Activated CD8-positive, alpha-beta memory T cell treated with anti-CD3 and anti-CD28 coated beads, Interleukin-2, amount 50 U/mL, for 1 hour (primary cell): ENCODE data around the gene ROCK2.
"Not testable (repeated sequence)": the region's sequence is repeated elsewhere in the genome, so short reads cannot be mapped to it uniquely, and the experiment has no call there.

Experiments used
- DNase-seq: peaks from one replicate; pipeline ENCODE4 v3.0.0-alpha.2; 2020; ENCODE audit errors: extremely low read depth

The ROCK2 gene

DNA sequence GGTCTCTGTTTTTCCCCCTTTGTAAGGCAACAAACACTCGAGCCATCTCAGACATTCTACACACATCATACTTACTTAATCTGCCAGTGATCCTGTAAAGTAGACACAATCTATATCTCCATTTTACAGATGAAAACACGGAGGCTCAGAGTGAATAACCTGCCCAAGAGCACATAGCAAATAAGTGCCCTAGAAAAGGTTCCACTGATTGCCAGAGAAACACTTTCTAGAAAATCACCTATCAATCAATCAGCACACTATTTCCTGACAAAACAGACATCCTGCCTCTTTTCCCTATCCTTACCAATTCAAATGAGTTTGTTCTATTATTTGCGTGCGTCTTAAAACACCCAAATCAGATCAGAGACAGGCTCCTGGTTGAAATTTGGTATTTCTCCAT lies 165.2 kb downstream of the ROCK2 start:
- no peak for DNase-seq

DNA sequence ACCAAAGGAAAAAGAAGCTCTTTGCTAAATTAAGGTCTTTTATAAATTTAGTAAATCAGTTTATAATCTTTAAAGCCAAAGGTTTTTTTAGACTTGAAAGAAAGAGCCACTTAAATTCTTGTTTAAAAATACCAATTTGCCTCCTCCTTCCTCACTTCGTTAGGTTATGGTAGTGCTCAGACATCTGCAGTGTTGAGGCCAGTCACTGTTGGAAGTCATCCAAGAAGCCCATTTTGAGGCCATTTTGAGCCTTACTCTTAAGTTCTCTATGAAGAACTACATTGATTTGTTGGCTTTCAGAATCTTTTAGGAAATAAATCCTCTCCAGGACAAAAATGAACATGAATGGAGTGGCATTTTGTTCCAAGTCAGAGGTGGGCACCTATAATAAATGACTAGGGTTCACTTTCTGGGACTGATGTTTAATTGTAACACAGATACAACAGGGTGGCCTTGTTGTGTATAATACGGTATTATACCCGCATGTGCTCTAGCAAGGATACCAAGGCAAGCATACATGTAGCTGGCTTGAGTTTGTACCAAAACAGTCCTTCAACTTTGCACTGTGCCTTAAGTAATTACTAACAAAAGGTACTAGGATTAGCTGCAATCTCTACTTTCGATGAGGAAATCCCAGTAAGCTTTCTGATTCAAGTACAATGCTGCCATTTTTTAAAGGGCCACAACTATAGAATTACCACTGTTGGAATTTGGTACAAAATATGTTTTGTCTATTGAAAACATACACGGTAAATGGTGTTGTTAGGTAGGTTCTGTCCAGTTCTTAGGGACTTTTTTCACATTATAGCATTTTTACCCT lies 166.4 kb downstream of the ROCK2 start:
- no peak for DNase-seq

DNA sequence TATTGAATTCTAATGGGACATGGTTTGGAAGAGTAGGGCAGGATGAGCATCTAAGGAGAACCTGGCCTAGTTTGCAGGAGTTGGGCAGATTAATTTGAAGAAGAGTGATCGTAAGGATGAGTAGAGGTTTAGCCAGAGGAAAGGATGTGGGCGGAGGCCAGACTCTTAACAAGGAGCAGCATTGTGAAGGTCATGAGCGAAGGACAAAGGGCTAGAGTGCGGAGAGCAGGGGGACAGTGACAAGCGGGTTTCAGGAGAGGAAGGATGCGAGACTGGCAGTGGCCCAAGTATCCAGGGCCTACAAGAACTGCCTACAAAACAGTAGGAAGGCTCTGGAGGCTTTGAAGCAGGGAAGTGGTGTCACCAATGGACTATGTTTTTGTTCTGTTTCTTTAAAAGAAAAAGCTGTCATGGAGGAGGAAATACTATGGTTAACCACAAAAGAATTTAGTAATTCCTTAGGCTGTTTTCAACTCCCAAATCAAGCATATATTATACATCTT lies 169.1 kb downstream of the ROCK2 start:
- no peak for DNase-seq

DNA sequence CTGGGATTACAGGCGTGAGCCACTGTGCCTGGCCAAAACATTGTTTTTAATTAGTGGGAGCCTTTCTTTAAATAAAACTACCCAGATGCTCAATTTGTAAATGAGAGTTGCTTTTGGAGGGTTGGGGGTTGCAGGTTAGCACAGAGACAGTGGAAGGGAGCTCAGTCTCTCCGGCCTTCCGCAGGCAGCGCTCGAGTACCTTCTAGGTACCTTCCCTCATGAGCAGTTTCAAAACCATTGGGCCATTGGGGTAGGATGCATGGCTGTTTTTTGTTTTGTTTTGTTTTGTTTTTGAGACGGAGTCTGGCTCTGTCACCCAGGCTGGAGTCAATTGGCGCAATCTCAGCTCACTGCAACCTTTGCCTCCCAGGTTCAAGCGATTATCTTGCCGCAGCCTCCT lies 170.2 kb downstream of the ROCK2 start:
- no peak for DNase-seq

DNA sequence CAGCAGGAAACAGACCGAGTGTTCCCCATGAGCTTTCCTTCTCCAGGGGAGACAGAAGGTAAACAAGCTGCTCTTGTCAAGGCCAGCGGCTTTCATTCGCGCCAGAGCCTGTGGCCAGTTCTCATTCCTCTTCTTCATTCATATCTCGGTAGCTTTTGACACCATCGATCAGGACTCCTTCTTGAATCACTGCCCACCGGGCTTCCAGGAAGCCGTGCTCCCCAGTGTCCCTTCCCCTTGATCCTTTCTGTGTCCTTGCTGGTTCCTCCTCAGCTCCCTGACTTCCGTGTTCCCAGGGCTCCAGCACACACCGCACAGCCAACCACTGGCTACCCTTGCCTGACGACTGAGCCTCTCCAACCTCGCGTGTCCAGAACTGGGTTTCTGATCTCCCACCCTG lies 175.1 kb downstream of the ROCK2 start:
- no peak for DNase-seq

DNA sequence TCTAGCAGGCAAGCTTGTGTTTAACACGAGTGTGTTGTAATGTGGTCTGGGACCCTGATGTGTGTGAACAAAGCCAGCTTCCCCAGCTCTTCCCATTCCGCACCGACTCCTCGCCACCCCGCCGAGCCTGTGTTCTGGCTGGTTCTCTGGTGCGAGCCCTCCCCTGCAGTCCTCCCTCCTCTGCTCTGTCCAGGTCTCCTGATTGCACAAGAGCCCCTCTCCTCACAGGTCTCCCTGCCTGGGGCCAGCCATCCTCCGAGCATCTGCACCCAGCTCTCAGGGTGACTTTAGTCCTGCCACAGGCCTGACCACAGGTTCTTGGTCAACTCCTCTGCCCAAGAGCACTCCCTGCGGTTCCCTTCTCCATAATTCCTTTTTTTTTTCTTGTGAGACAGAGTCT lies 175.9 kb downstream of the ROCK2 start:
- DNase-seq = no peak

DNA sequence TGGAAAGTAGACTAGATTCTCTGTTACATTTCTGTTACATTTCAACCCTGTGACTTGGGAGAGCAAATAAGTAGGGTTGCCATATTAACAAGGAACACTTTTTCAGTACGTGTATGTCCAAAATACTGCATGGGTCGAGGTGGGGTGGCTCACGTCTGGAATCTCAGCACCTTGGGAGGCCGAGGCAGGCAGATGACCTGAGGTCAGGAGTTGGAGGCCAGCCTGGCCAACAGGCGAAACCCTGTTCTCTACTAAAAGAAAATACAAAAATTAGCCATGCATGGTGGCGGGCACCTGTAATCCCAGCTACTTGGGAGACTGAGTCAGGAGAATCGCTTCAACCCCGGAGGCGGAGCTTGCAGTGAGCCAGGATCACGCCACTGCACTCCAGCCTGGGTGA lies 178.0 kb downstream of the ROCK2 start:
- DNase-seq = no peak

DNA sequence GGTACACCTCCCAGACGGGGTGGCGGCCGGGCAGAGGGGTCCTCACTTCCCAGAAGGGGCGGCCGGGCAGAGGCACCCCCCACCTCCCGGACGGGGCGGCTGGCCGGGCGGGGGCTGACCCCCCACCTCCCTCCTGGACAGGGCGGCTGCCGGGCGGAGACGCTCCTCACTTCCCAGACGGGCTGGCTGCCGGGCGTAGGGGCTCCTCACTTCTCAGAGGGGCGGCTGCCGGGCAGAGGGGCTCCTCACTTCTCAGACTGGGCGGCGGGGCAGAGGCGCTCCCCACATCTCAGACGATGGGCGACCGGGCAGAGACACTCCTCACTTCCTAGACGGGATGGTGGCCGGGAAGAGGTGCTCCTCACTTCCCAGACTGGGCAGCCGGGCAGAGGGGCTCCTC lies 179.4 kb downstream of the ROCK2 start:
- DNase-seq = not testable (repeated sequence)

DNA sequence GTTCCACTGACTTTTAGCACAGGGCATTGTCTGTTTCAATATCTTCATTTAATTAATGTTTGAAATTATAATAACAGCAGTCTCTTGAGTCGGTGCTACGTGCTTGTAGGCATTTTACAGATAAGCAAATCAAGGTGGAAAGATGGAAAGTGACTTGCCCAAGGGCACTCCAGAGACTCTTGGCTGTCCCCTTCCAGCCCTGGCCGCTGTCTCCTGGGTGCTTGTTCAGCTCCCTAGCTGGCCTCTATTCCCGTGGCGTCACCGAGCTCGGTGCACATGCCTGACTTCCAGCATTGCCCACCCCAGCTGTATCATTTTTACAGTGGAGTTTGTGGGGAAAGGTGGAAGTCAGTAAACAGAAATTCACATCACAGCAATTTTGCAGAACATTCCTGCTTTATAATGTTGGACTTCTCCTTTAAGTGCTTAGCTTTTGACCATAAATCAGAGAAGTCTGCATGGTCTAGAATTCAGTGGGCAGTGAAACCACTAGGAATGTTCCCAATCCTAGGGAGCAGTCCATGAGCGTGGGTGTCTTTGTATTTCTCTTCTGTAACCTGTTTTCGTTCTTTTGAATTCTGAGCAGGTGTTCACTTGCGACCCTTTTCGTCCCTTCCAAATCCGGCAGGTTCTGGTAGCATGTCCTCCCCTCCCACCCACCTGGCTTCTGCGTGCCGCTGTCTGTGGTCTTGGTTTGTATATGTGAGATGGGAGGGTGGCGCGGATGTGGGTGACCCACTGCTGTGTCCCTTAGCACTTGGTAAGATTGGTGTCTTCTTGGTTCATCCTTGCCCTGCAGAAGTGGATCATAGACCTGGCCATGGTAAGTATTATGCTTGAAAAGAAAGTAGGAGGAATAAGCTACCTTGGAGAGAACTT lies 180.8 kb downstream of the ROCK2 start:
- DNase-seq = no peak

DNA sequence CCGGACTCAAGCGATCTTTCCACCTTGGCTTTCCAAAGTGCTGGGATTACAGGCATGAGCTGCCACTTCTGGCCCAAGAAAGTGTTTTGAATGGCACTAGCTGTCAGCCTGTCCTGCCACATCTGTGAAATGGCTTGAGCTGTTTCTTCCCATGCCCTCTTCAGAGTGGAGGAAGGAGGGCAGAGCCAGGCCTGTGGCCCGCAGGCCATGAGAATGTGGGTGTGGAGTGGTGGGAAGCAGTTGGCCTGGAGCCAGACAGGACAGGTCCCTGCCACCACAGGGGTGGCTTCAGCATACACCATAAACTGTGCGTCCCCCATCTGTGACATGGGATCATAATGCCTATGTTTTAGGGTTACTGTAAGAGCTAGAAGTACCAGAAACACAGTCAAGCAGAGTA lies 182.7 kb downstream of the ROCK2 start:
- no peak for DNase-seq

DNA sequence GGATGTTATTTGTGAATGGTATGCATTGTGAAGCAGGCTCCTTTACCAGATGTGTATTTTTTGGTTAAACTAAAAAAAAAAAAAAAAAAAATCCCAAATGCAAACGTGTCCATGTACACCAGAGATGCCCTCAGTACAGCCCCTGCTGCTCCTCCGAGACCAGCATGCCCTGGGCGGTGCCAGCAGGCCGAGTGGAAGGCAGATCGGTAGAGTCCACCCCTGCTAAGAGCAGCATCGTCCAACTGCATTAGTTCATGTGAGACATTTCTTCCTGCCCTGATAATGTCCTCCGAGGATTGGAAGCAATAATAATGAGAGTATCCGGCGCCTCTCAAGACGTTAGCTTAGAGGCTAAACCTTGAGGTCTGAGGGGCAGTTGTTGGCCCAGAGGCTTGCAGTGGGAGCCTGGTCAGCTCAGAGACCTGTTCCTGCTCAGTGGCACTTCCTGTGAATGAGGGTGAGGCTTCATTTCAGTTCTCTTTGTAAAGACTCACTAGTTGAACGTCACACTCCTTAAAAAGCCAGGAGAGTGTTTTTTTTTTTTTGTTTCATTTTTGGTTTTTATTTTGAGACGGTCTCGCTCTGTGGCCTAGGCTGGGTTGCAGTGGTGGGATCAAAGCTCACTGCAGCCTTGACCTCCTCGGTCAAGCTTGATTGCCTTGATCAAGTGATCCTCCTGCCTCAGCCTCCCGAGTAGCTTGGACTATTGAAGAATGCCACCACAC lies 183.5 kb downstream of the ROCK2 start:
- DNase-seq = no peak

DNA sequence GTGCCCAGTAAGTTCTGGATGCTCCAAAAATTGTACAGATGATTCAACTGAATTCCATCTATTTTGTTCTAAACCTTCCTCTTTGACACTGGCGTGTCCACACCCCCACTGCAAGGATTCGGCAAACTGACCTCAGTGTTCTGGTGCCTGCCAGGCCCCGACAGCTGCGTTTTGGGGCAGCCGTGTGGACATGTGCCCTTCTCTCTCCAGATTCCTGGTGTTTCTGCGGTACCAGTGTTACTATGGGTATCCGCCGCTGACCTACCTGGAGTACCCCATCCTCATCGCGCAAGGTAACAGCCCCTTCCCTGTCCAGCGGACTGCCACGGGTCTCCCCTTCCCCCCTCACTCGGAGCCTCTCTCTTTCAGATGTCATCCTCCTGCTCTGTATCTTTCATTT lies 184.2 kb downstream of the ROCK2 start:
- no peak for DNase-seq

DNA sequence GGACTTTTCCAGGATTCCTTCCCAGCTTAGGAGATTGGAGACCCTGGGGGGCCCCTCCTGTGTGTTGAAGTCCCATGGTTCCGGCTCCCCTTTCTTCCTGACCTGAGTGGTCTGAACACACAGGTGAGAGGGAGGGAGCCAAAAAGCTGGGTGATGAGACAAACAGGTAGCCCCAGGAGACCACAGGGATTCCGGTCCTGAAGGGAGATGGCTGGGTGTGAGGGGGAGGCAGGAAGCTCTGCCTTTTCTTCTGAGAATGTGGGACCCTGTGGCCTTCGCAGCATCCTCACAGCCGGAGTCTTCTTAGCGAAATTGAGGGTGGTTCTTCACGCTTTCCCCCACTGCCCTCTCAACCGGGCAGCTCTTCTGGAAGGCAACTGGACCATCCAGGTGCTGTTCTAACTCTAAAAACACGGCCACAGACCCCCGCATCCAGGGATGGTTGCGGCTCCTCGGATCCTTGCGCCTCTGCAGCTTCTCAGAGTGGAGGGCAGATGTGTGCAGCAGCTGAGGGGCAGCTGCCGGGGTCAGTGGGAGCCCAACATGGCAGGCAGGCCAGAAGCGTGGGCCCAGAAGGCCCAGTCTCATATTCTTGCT lies 184.8 kb downstream of the ROCK2 start:
- DNase-seq = no peak

DNA sequence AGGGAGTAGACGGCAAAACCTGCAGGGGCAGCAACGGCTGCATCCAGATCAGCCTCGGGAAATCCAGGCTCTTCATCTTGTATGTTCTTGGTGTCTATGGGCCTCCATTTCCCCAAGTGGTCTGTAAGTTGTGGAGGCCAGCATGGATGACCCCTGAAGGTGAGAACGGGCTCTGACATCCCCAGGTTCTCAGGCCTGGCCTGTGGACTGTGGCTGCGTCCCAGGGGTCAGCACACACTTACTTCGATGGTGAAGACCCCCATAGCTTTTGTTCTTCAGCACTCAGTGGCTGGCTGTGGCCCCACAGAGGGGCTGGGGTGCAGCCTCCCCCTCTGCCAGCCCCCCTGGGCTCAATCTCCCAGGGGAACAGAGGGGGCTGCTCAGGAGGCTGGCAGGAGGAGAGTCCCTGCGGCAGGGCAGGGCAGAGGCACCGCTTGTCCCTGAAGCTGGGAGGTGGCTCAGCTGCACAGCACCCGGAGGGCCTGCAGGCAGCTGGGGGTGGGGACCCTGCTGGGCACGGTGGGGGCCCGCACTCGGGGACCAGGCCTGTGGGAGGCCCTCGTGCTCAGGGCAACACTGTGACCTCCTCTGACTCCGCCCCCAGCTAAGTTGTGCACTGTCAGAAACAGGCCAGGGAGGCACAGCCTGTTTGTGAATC lies 185.4 kb downstream of the ROCK2 start:
- DNase-seq = no peak

DNA sequence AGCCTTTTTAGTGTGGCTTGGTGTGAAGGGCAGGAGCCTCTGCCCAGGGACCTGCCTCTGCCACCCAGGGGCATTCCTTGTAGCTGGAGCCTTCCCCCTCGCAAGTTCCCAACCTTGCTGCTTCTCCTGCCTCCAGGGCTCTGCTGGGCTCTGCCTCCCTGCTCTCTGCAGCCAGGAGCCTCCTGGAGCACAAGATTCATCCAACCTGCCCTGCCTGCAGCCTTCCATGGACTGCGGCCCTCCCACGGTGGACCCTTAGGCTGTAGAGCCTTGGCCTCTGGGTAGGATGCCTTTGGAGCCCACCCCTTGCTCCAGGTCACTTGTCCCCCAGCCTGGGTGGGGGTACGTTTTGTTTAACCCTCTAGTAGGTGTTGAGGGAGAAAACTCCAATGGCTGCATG lies 186.7 kb downstream of the ROCK2 start:
- no peak for DNase-seq

DNA sequence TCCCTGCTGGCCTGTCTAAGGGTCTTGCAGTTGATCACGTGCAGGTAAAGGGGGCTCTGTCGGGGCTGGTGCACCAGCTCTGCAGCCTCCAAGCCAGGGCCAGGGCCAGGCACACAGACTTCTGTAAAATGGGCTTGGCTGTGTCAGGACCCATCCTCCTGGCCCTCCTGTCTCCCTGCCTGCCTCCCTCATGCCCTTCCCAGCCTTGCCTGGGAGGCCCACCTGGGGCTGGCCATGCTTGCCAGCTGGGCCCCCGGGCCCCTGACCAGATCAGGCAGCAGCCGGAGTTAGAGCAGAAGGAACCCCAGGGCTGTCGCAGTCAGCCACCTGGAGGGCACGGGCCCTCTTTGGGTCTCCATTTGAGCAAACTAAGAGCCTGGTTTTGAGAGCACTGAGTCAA lies 187.1 kb downstream of the ROCK2 start:
- no peak for DNase-seq

DNA sequence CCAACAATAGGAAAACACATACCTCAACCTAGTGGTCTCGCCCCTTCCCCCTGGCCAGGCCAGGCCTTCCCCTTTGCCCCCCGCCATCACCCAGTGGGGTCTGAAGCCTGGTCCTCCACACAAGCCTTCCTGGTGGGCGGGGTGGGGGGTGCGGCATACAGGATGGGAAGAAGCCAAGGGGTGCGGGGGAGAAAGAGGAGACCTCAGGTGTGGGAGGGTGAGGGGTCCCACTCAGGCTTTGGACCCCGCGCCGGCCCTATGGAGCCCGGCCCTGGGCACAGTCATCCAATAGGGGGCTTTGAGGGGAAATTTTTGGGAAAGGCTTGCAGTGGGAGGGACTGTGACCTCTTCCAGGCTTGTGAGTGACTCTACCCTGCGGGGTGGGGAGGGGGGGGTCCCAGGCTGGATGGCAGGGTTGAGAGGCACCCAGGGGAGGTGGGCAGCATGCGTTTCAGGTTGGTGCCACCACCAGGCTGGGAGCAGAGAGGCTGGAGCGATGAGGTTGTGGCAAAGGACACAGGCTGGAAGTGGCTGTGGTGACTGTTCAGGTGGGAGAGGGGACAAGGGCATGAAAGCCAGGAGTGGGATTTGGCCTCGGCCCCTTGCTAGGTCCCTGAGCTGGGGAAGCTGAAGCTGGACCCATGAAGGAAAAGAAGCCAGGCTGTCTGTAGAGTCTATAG lies 187.9 kb downstream of the ROCK2 start:
- no peak for DNase-seq

DNA sequence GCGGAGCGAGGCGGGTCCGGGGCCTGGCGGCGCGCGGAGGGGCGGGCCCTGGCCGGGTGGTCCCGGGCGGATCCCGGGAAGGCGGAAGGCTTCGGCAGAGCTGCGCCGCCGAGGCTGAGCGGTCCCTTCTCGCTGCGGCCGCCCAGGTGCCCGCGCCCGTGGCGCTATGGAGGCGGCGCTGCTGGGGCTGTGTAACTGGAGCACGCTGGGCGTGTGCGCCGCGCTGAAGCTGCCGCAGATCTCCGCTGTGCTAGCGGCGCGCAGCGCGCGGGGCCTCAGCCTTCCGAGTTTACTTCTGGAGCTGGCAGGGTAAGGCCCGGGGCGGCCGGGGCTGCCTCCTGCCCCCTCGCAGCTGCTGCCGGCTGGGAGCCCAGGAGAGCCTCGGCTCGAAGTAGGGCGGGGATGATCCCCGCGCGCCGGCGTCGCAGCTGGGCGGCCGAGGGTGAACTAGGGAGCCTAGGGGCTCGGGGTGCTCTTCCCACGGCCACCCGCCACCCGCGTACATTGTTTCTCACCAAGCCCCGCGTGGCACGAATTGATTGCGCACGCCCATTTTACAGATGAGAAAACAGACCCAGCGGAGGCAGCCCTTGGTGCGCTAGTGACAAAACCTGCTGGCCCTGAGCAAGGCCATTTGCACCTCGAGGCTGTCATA lies 188.9 kb downstream of the ROCK2 start, which contains the start of gene SLC66A3:
Gene SLC66A3, plus strand, starts transcription at position 87 of the 655 bp plus-strand sequence. Its CDS starts 80 bp downstream, at position 167.
- no peak for DNase-seq

DNA sequence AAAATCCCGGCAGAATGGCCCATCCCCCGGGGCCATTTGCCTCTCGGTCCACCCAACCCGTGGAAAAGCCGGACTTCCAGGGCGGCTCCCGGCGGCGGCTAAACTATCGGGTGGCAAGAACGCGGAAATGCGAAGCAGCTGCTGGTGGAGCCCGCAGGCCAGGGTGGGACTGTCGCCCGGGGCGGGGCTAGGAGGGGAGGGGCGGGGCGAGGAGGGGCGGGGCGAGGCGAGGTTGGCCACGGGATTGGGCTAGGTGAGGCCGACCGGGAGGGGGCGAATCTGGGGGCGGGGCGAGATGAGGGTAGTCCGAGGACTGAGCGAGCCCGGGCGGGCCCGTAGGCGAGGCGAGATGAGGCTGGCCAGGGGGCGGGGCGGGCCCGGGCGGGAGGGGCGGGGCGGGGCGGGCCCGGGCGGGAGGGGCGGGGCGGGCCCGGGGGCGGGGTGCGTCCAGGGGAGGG lies 189.5 kb downstream of the ROCK2 start:
- peak; percentile 98 for DNase-seq
